A549 (cell line): Measurements from ENCODE around the gene TAF8. TPM values are rescaled to one million over a fixed set of nuclear protein-coding genes. Genes with fewer than 3 reads are reported as not detected.

ENCODE experiments used
- ATAC-seq, 2 experiments: fragments of 200-7000 bp in 1 of 2; fragments of >200 bp in 1 of 2; cut with Nextera tagmentation in 1 of 2; cut with Tn5 transposase in 1 of 2; 3 replicates each; pipeline versions ENCODE4 v1.8.0 to v1.9.1; 2018 to 2020; ENCODE audit warnings: mild to moderate bottlenecking in 1 of 2, moderate library complexity in 1 of 2
- CTCF ChIA-PET: fragments of 300-600 bp; sonication (Branson Sonifier 250); formaldehyde crosslinking; extraction: SDS; loops from one replicate; lab custom pipeline; 2021; ENCODE audit warnings: antibody characterized with exemption, inconsistent platforms; lab: Yijun Ruan, JAX
- POLR2A ChIA-PET: fragments of 350-600 bp; formaldehyde crosslinking; extraction: SDS; loops from one replicate; lab custom pipeline; 2021; ENCODE audit warnings: antibody characterized with exemption, inconsistent platforms; lab: Yijun Ruan, JAX
- DNase-seq, 2 experiments: peaks; one replicate each; pipeline versions ENCODE4 v3.0.0 to v3.0.0-alpha.2; 2011 to 2016; ENCODE audit warnings: low read depth in 1 of 2, low spot score in 1 of 2
- FAIRE-seq: peaks from 2 replicates; lab custom pipeline; 2011; peaks lifted over from hg19 to GRCh38; lab: Jason Lieb, UNC
- H3K27ac ChIP-seq, 2 experiments: fragments of >200 bp; sonication (Bioruptor Twin); formaldehyde crosslinking; 3 replicates each; pipeline ENCODE4 v1.5.1; 2016 to 2017
- H3K4me1 ChIP-seq: fragments of >200 bp; sonication (Bioruptor Twin); formaldehyde crosslinking; 3 replicates; pipeline ENCODE4 v1.6.1; 2016
- H3K4me2 ChIP-seq: fragments of >200 bp; sonication (Bioruptor Twin); formaldehyde crosslinking; 3 replicates; pipeline ENCODE4 v1.6.1; 2016
- H3K4me3 ChIP-seq: fragments of >200 bp; sonication (Bioruptor Twin); formaldehyde crosslinking; 3 replicates; pipeline ENCODE4 v1.5.1; 2016
- H3K9me3 ChIP-seq: fragments of >200 bp; sonication (Bioruptor Twin); formaldehyde crosslinking; 3 replicates; pipeline ENCODE4 v1.6.1; 2016
- BCL3 ChIP-seq: fragments of >200 bp; sonication (Bioruptor Twin); formaldehyde crosslinking; IDR thresholded peaks from 3 replicates; pipeline ENCODE4 v1.6.1; 2016
- BHLHE40 ChIP-seq: IDR thresholded peaks from 2 replicates; pipeline ENCODE4 v1.6.1; 2012; ENCODE audit warnings: low read depth, low read length, inconsistent platforms
- CBX8 ChIP-seq: fragments of 200-600 bp; sonication (generic); IDR thresholded peaks from 2 replicates; pipeline ENCODE4 v1.6.1; 2016
- CHD2 ChIP-seq: fragments of 150-350 bp; IDR thresholded peaks from 2 replicates; pipeline ENCODE4 v1.6.1; 2014; ENCODE audit warnings: low read length; ENCODE audit not compliant: partially characterized antibody
- EHF ChIP-seq: fragments of 250-450 bp; sonication (Bioruptor Pico); IDR thresholded peaks from 2 replicates; pipeline ENCODE4 v1.5.0; 2020; ENCODE audit warnings: mild to moderate bottlenecking
- EP300 ChIP-seq, 2 experiments: fragments of >200 bp; sonication (Bioruptor Twin); formaldehyde crosslinking; IDR thresholded peaks; 2 replicates in 1 of 2; 3 replicates in 1 of 2; pipeline ENCODE4 v1.6.1; 2016 to 2017
- FOXS1 ChIP-seq: fragments of 250-450 bp; sonication (Bioruptor Pico); IDR thresholded peaks from 2 replicates; pipeline ENCODE4 v1.5.0; 2020; ENCODE audit warnings: mild to moderate bottlenecking, moderate library complexity
- HEYL ChIP-seq: fragments of 250-450 bp; sonication (Bioruptor Pico); IDR thresholded peaks from 2 replicates; pipeline ENCODE4 v1.8.0; 2021; ENCODE audit warnings: mild to moderate bottlenecking, moderate library complexity
- HMGXB4 ChIP-seq: fragments of 250-450 bp; sonication (Bioruptor Pico); IDR thresholded peaks from 2 replicates; pipeline ENCODE4 v1.5.0; 2021; ENCODE audit warnings: mild to moderate bottlenecking, moderate library complexity, borderline replicate concordance
- HOXA7 ChIP-seq: fragments of 250-450 bp; sonication (Bioruptor Pico); IDR thresholded peaks from 2 replicates; pipeline ENCODE4 v1.5.0; 2020; ENCODE audit warnings: mild to moderate bottlenecking, moderate library complexity
- HOXB5 ChIP-seq: fragments of 250-450 bp; sonication (Bioruptor Pico); IDR thresholded peaks from 2 replicates; pipeline ENCODE4 v1.5.0; 2020; ENCODE audit warnings: mild to moderate bottlenecking, moderate library complexity
- JUNB ChIP-seq: fragments of >200 bp; sonication (Bioruptor Twin); formaldehyde crosslinking; IDR thresholded peaks from 2 replicates; pipeline ENCODE4 v1.6.1; 2016
- KDM5A ChIP-seq: fragments of 200-600 bp; sonication (generic); IDR thresholded peaks from 2 replicates; pipeline ENCODE4 v1.6.1; 2016; ENCODE audit warnings: antibody characterized with exemption, mild to moderate bottlenecking
- MAFK ChIP-seq: fragments of 450-650 bp; IDR thresholded peaks from 2 replicates; pipeline ENCODE4 v1.6.1; 2014; ENCODE audit not compliant: partially characterized antibody
- NPAS2 ChIP-seq: fragments of 250-450 bp; sonication (Bioruptor Pico); IDR thresholded peaks from 2 replicates; pipeline ENCODE4 v1.8.0; 2022; ENCODE audit warnings: mild to moderate bottlenecking, moderate library complexity, borderline replicate concordance
- NR3C1 ChIP-seq: fragments of >200 bp; sonication (Bioruptor Twin); formaldehyde crosslinking; IDR thresholded peaks from 3 replicates; pipeline ENCODE4 v1.6.1; 2017
- PHF8 ChIP-seq: fragments of 200-600 bp; sonication (generic); IDR thresholded peaks from 2 replicates; pipeline ENCODE4 v1.6.1; 2016; ENCODE audit warnings: low read depth, mild to moderate bottlenecking, antibody characterized with exemption, moderate library complexity, borderline replicate concordance
- RARB ChIP-seq: fragments of 250-450 bp; sonication (Bioruptor Pico); IDR thresholded peaks from 2 replicates; pipeline ENCODE4 v1.8.0; 2021; ENCODE audit warnings: mild to moderate bottlenecking, moderate library complexity
- RCOR1 ChIP-seq: fragments of 150-350 bp; IDR thresholded peaks from 2 replicates; pipeline ENCODE4 v1.6.1; 2014; ENCODE audit warnings: antibody characterized with exemption, low read length, low read depth
- REST ChIP-seq: fragments of 200-600 bp; sonication (generic); IDR thresholded peaks from 2 replicates; pipeline ENCODE4 v1.6.1; 2016; ENCODE audit warnings: antibody characterized with exemption, mild to moderate bottlenecking, moderate library complexity
- RFX5 ChIP-seq: fragments of 450-650 bp; IDR thresholded peaks from 2 replicates; pipeline ENCODE4 v1.7.1; 2014; ENCODE audit warnings: antibody characterized with exemption, mild to moderate bottlenecking, moderate library complexity
- SMC3 ChIP-seq: fragments of >200 bp; sonication (Bioruptor Twin); formaldehyde crosslinking; IDR thresholded peaks from 3 replicates; pipeline ENCODE4 v1.6.1; 2018; ENCODE audit warnings: inconsistent platforms
- USF2 ChIP-seq: fragments of 450-650 bp; IDR thresholded peaks from 2 replicates; pipeline ENCODE4 v1.6.1; 2014; ENCODE audit warnings: antibody characterized with exemption
- ZC3H11A ChIP-seq: fragments of 450-650 bp; IDR thresholded peaks from 2 replicates; pipeline ENCODE4 v1.6.1; 2014; ENCODE audit warnings: antibody characterized with exemption, mild to moderate bottlenecking
- ZNF302 ChIP-seq: fragments of 250-450 bp; sonication (Bioruptor Pico); IDR thresholded peaks from 2 replicates; pipeline ENCODE4 v1.9.0; 2021; ENCODE audit warnings: inconsistent platforms, mild to moderate bottlenecking, moderate library complexity
- WGBS: methylation state at CpG from one replicate; pipeline ENCODE4 v1.1.6; 2017; ENCODE audit errors: missing lambda C conversion rate; 5-methylcytosine and 5-hydroxymethylcytosine counted together
- polyA plus RNA-seq, 4 experiments: library from polyadenylated mRNA; depleted of rRNA in 3 of 4; stranded (reverse); fragments of >200 nt; fragmentation: RNase III in 1 of 4; extraction: RNeasy Plus Mini Kit Qiagen cat#74134 plus additional on column Dnase treatment in 1 of 4; gene quantifications; 2 replicates in 3 of 4; 3 replicates in 1 of 4; pipeline ENCODE4 v1.2.3, GENCODE V29; 2011 to 2017
- TF ChIP-seq, protein P1 (sequence below): IDR thresholded peaks from 2 replicates; pipeline ENCODE4 v1.6.1; 2012

Gene TAF8
- polyA plus RNA-seq, 2 of the 4 experiments (the other 2 are of a cell fraction): 14.0 to 18.7 TPM

- POLR2A ChIA-PET: interaction anchor here (1.2 kb wide), 1 partner anchor 108 kb away, joined by 3 read pairs; no protein-coding TSS in a partner anchor
- peak in 1 of 2 experiments; percentile 1; a peak in 1 of 6 replicates for ATAC-seq
These were observed 2.4 kb upstream of the TAF8 start for GRCh38 chr6:42047790-42048405.

GRCh38 chr6:42049116-42049809 lies 1.1 kb upstream of the TAF8 start:
- ATAC-seq (no peak), DNase-seq (no peak), FAIRE-seq (no peak)
- ChIA-PET CTCF (interaction anchor here (0.9 to 11.6 kb wide), 7 partner anchors 12 to 265 kb away, joined by 3 to 191 read pairs (median 12); partner anchors contain the start of genes BYSL, CCND3, MED20 and PRICKLE4), POLR2A (interaction anchor here (0.6 to 1.2 kb wide), 2 partner anchors 110 to 261 kb away, joined by 3 read pairs; no protein-coding TSS in a partner anchor)
- 76% methylated on average over 35 of the region's 36 CpGs for WGBS
- TF ChIP-seq BHLHE40 (no peak), NR3C1 (no peak), RCOR1 (no peak), ZNF302 (CRISPR knock-in tag) (no peak), USF2 (no peak), CHD2 (no peak), BCL3 (no peak), SMC3 (no peak), ZC3H11A (no peak), REST (no peak), HOXB5 (CRISPR knock-in tag) (no peak), CBX8 (no peak), HEYL (no peak), HOXA7 (CRISPR knock-in tag) (no peak), PHF8 (no peak)
- Histone ChIP-seq H3K4me3 (peak overlapping the region; percentile 74), H3K9me3 (no peaks in the 10 kb centered on the region), H3K27ac (peak overlapping the region; percentile 88 to 96), H3K4me1 (peaks cover 45% of the 10 kb centered on the region), H3K4me2 (peak overlapping the region; percentile 81)

More at GRCh38 chr6:42047790-42048405, 2.4 kb upstream of the TAF8 start:
- no peak for DNase-seq
- CTCF ChIA-PET: interaction anchor here (0.6 to 11.6 kb wide), 7 partner anchors 10 to 340 kb away, joined by 3 to 191 read pairs (median 3); partner anchors contain the start of genes CCND3, PRICKLE4 and TOMM6
- Histone ChIP-seq H3K4me1 (peaks cover 58% of the 10 kb centered on the region), H3K4me2 (peak overlapping the region; percentile 81), H3K27ac (peak overlapping the region; percentile 88 to 96), H3K9me3 (no peaks in the 10 kb centered on the region), H3K4me3 (peak overlapping the region; percentile 74)
- 0% methylated on average over 6 of the region's 8 CpGs for WGBS
- TF ChIP-seq RARB (CRISPR knock-in tag): no peak
- no peak for TF ChIP-seq MAFK
- TF ChIP-seq NPAS2 (CRISPR knock-in tag): no peak
- TF ChIP-seq SMC3: no peak
- TF ChIP-seq KDM5A: no peak
- TF ChIP-seq, protein P1, sequence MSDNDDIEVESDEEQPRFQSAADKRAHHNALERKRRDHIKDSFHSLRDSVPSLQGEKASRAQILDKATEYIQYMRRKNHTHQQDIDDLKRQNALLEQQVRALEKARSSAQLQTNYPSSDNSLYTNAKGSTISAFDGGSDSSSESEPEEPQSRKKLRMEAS: no peak
- TF ChIP-seq NR3C1: no peak
- no peak for TF ChIP-seq HOXB5 (CRISPR knock-in tag)
- no peak for TF ChIP-seq RFX5
- TF ChIP-seq HMGXB4 (CRISPR knock-in tag): no peak
- no peak for TF ChIP-seq EP300 (IDR thresholded peaks at IDR 0.05)
- TF ChIP-seq JUNB: no peak
- no peak for TF ChIP-seq FOXS1 (CRISPR knock-in tag)
- no peak for TF ChIP-seq EHF
- no peak for FAIRE-seq
